Prostate gland (tissue), 2 donors: Measurements from ENCODE around the gene PRKG1. TPM values are rescaled to one million over a fixed set of nuclear protein-coding genes. Genes with fewer than 3 reads are reported as not detected.

Experiments used
- DNase-seq: peaks from one replicate; pipeline ENCODE4 v3.0.0-alpha.2; 2019; ENCODE audit warnings: low spot score
- H3K27ac ChIP-seq, 2 donors: fragments of 200-600 bp; sonication (generic); 2 replicates each; pipeline ENCODE4 v1.5.1; 2017 to 2019
- H3K27me3 ChIP-seq: fragments of 200-600 bp; sonication (generic); replicated peaks from 2 replicates; pipeline ENCODE4 v1.5.1; 2019; ENCODE audit not compliant: insufficient read depth
- H3K36me3 ChIP-seq, 2 donors: fragments of 200-600 bp; sonication (generic); 1 replicate in 1 of 2; 2 replicates in 1 of 2; pipeline versions ENCODE4 v1.5.1 to v1.8.1; 2017 to 2019
- H3K4me1 ChIP-seq: fragments of 200-600 bp; sonication (generic); replicated peaks from 2 replicates; pipeline ENCODE4 v1.5.1; 2019
- H3K4me3 ChIP-seq, 2 donors: fragments of 200-600 bp; sonication (generic); 2 replicates each; pipeline ENCODE4 v1.5.1; 2017 to 2019
- H3K9me3 ChIP-seq: fragments of 200-600 bp; sonication (generic); 2 replicates; pipeline ENCODE4 v1.5.1; 2017
- CTCF ChIP-seq, 4 experiments: fragments of 200-600 bp in 2 of 4; fragments of 450-650 bp in 2 of 4; sonication (generic) in 2 of 4; IDR thresholded peaks; 1 replicate in 3 of 4; 2 replicates in 1 of 4; pipeline ENCODE4 v1.5.1; 2016 to 2019; ENCODE audit warnings: antibody characterized with exemption in 4 of 4, mild to moderate bottlenecking in 2 of 4, moderate library complexity in 2 of 4
- POLR2A ChIP-seq: fragments of 450-650 bp; IDR thresholded peaks from one replicate; pipeline ENCODE4 v1.6.1; 2016; ENCODE audit warnings: antibody characterized with exemption, mild to moderate bottlenecking
- POLR2AphosphoS5 ChIP-seq: sonication (generic); formaldehyde crosslinking; IDR thresholded peaks from one replicate; pipeline ENCODE4 v1.6.1; 2017; ENCODE audit warnings: antibody characterized with exemption
- WGBS: methylation state at CpG from one replicate; pipeline ENCODE4 v1.1.5; 2018; 5-methylcytosine and 5-hydroxymethylcytosine counted together
- intact Hi-C: fragments of 100-400 bp; cut with DNase I; formaldehyde crosslinking; loops from one replicate; pipeline ENCODE4 v1.14.2; 2022
- total RNA-seq, 2 donors: library from RNA; depleted of rRNA; stranded (reverse); fragments of >200 nt; gene quantifications; one replicate each; pipeline ENCODE4 v1.1.0, GENCODE V29; 2016

Gene PRKG1
- total RNA-seq, 2 donors from 2014 or later: 2.7 to 9.0 TPM

- 84% methylated on average over 1 of the region's 1 CpG for WGBS
- Histone ChIP-seq H3K36me3 (no peaks in the 10 kb centered on the region), H3K27ac (no peak overlapping the region), H3K27me3 (no peaks in the 10 kb centered on the region), H3K4me3 (no peak overlapping the region), H3K9me3 (no peaks in the 10 kb centered on the region), H3K4me1 (no peaks in the 10 kb centered on the region)
- DNase-seq: no peak
- TF ChIP-seq POLR2A (no peak), CTCF (IDR thresholded peaks at IDR 0.05) (no peak), POLR2AphosphoS5 (no peak)
- intact Hi-C loops: no loop called here
Observed at GRCh38 chr10:51624013-51624412, 549.7 kb downstream of the PRKG1 start.

GRCh38 chr10:51629934-51630639, 555.8 kb downstream of the PRKG1 start:
- H3K4me1 ChIP-seq: no peaks in the 10 kb centered on the region
- H3K27me3 ChIP-seq: no peaks in the 10 kb centered on the region
- no peaks in the 10 kb centered on the region for H3K36me3 ChIP-seq
- H3K9me3 ChIP-seq: no peaks in the 10 kb centered on the region
- intact Hi-C loops: no loop called here
- no peak overlapping the region for H3K4me3 ChIP-seq
- TF ChIP-seq POLR2A (no peak), CTCF (IDR thresholded peaks at IDR 0.05) (no peak), POLR2AphosphoS5 (no peak)
- no peak for DNase-seq
- no peak overlapping the region for H3K27ac ChIP-seq
- 83% methylated on average over 11 of the region's 11 CpGs for WGBS

- Histone ChIP-seq H3K27ac (no peak overlapping the region), H3K27me3 (no peaks in the 10 kb centered on the region), H3K4me1 (no peaks in the 10 kb centered on the region), H3K36me3 (no peaks in the 10 kb centered on the region), H3K4me3 (no peak overlapping the region), H3K9me3 (no peaks in the 10 kb centered on the region)
- no peak for DNase-seq
- intact Hi-C loops: no loop called here
- 79% methylated on average over 7 of the region's 7 CpGs for WGBS
- TF ChIP-seq POLR2A: no peak
- no peak for TF ChIP-seq POLR2AphosphoS5
- no peak for TF ChIP-seq CTCF (IDR thresholded peaks at IDR 0.05)
Observed at GRCh38 chr10:51630640-51631005, 556.3 kb downstream of the PRKG1 start.

- intact Hi-C loops: no loop called here
- WGBS: 90% methylated on average over 1 of the region's 1 CpG
- TF ChIP-seq POLR2AphosphoS5 (no peak), POLR2A (no peak), CTCF (IDR thresholded peaks at IDR 0.05) (no peak)
- H3K27me3 ChIP-seq: no peaks in the 10 kb centered on the region
- H3K27ac ChIP-seq: no peak overlapping the region
- no peaks in the 10 kb centered on the region for H3K9me3 ChIP-seq
- DNase-seq: no peak
- no peaks in the 10 kb centered on the region for H3K4me1 ChIP-seq
- no peaks in the 10 kb centered on the region for H3K36me3 ChIP-seq
- no peak overlapping the region for H3K4me3 ChIP-seq
Observed at GRCh38 chr10:51635436-51635835, 561.1 kb downstream of the PRKG1 start.

GRCh38 chr10:51638211-51638610, 563.9 kb downstream of the PRKG1 start:
- WGBS: 96% methylated on average over 4 of the region's 4 CpGs
- Histone ChIP-seq H3K27me3 (no peaks in the 10 kb centered on the region), H3K4me3 (no peak overlapping the region), H3K9me3 (no peaks in the 10 kb centered on the region), H3K36me3 (no peaks in the 10 kb centered on the region), H3K4me1 (no peaks in the 10 kb centered on the region), H3K27ac (no peak overlapping the region)
- TF ChIP-seq CTCF (IDR thresholded peaks at IDR 0.05): no peak
- TF ChIP-seq POLR2AphosphoS5: no peak
- no peak for TF ChIP-seq POLR2A
- no peak for DNase-seq
- intact Hi-C loops: no loop called here
